ENCODE data around the gene CD79A. TPM values are rescaled to one million over a fixed set of nuclear protein-coding genes. Genes with fewer than 3 reads are reported as not detected.

CD79A gene
- 0.22 TPM in 1 of 2 replicates, not detected in the other for total RNA-seq

GRCh38 chr19:41876847-41877832 is at the start of gene CD79A:
CD79A (plus strand) TSS chr19:41877279; CDS start chr19:41877305, 26 bp downstream.

GRCh38 chr19:41844601-41845000 is 32.5 kb upstream of the CD79A start, which contains the start of gene LYPD4:
LYPD4 (minus strand) TSS chr19:41844683; CDS start chr19:41839285, 5,398 bp downstream.

GRCh38 chr19:41845001-41845050 is 32.3 kb upstream of the CD79A start, which contains the start of gene DMRTC2:
DMRTC2 (plus strand) TSS chr19:41845042; CDS start chr19:41847429, 2,387 bp downstream.

GRCh38 chr19:41859618-41860418 is 17.3 kb upstream of the CD79A start, which contains the start of gene RPS19:
RPS19 (plus strand) TSS chr19:41860255; CDS start chr19:41860775, 520 bp downstream.

GRCh38 chr19:41882568-41883462 is 5.7 kb downstream of the CD79A start, which contains the start of gene ARHGEF1:
ARHGEF1 (plus strand) TSS chr19:41883184; CDS start chr19:41888083, 4,899 bp downstream.

GRCh38 chr19:41928221-41928683 is 51.2 kb downstream of the CD79A start, which contains the start of gene ERFL:
ERFL (minus strand) TSS chr19:41928449; CDS start chr19:41912919, 15,530 bp downstream.

Small RNAs within 50 kb of the gene (small RNA-seq; reads per million reads assigned to genes)
- gene MIR6797 (ENCODE audit: low replicate concordance) = 0.13 reads per million

Other genes with a start within 250 kb of the CD79A start
- gene CEACAM7, start 189.0 kb upstream of the CD79A start, total RNA-seq = not detected in 2 replicates
- not detected in 2 replicates for gene CEACAM5, start 168.7 kb upstream of the CD79A start, total RNA-seq
- not detected in 2 replicates for gene CEACAM6, start 121.7 kb upstream of the CD79A start, total RNA-seq
- gene CEACAM3, start 80.7 kb upstream of the CD79A start, total RNA-seq = not detected in 2 replicates
- not detected in 2 replicates for gene LYPD4, start 32.6 kb upstream of the CD79A start, total RNA-seq
- not detected in 2 replicates for gene DMRTC2, start 32.2 kb upstream of the CD79A start, total RNA-seq
- 427 and 1,029 TPM in 2 replicates for gene RPS19, start 17.0 kb upstream of the CD79A start, total RNA-seq
- 40.9 and 68.7 TPM in 2 replicates for gene ARHGEF1, start 5.9 kb downstream of the CD79A start, total RNA-seq
- gene ERFL, start 51.2 kb downstream of the CD79A start, total RNA-seq = under 0.01 TPM in 1 of 2 replicates, not detected in the other
- 127 and 236 TPM in 2 replicates for gene RABAC1, start 82.0 kb downstream of the CD79A start, total RNA-seq
- not detected in 2 replicates for gene ATP1A3, start 117.0 kb downstream of the CD79A start, total RNA-seq
- gene GRIK5, start 192.9 kb downstream of the CD79A start, total RNA-seq = under 0.01 TPM in 1 of 2 replicates, not detected in the other
- gene ZNF574, start 198.9 kb downstream of the CD79A start, total RNA-seq = 13.6 and 32.6 TPM in 2 replicates